Natural killer cell treated with Interleukin-12 subunit alpha and Interleukin-12 subunit beta and Interleukin-15 and Interleukin-18, amount 100 ng/mL, for 72 hours (primary cell): ENCODE results near the gene COA3. TPM values are rescaled to one million over a fixed set of nuclear protein-coding genes. Genes with fewer than 3 reads are reported as not detected.

Experiments
- ATAC-seq, 2 donors: fragments of 150-1000 bp; cut with Tn5 transposase in 1 of 2; sonication (Bioruptor Pico), chemical (Tn5 transposase) in 1 of 2; 2 replicates each; pipeline ENCODE4 v1.10.0; 2021
- DNase-seq: peaks from one replicate; pipeline ENCODE4 v3.0.0; 2022; ENCODE audit warnings: low spot score
- H3K27ac Mint-ChIP-seq, 2 donors: 1 replicate in 1 of 2; 2 replicates in 1 of 2; pipeline ENCODE4 v1.8.0; 2022; ENCODE audit warnings: mixed read lengths in 2 of 2, mild to moderate bottlenecking in 1 of 2, moderate library complexity in 1 of 2
- H3K27me3 Mint-ChIP-seq, 2 donors: 1 replicate in 1 of 2; 2 replicates in 1 of 2; pipeline ENCODE4 v1.8.0; 2022; ENCODE audit warnings: mixed read lengths in 2 of 2
- H3K36me3 Mint-ChIP-seq: one replicate; pipeline ENCODE4 v1.8.0; 2022; ENCODE audit warnings: mixed read lengths
- H3K4me1 Mint-ChIP-seq, 2 donors: 1 replicate in 1 of 2; 2 replicates in 1 of 2; pipeline ENCODE4 v1.8.0; 2022; ENCODE audit warnings: low read depth in 2 of 2, mixed read lengths in 2 of 2, mild to moderate bottlenecking in 1 of 2
- H3K4me3 Mint-ChIP-seq: one replicate; pipeline ENCODE4 v1.8.0; 2022; ENCODE audit warnings: mixed read lengths
- H3K9me3 Mint-ChIP-seq: 2 replicates; pipeline ENCODE4 v1.8.0; 2022; ENCODE audit warnings: mixed read lengths
- total RNA-seq, 2 donors: library from RNA; stranded (reverse); gene quantifications; one replicate each; pipeline ENCODE4 v1.2.3, GENCODE V29; 2022

COA3 gene, protein sequence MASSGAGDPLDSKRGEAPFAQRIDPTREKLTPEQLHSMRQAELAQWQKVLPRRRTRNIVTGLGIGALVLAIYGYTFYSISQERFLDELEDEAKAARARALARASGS
- 10 to 100 TPM; 41.6 to 48.0 TPM for total RNA-seq

DNA sequence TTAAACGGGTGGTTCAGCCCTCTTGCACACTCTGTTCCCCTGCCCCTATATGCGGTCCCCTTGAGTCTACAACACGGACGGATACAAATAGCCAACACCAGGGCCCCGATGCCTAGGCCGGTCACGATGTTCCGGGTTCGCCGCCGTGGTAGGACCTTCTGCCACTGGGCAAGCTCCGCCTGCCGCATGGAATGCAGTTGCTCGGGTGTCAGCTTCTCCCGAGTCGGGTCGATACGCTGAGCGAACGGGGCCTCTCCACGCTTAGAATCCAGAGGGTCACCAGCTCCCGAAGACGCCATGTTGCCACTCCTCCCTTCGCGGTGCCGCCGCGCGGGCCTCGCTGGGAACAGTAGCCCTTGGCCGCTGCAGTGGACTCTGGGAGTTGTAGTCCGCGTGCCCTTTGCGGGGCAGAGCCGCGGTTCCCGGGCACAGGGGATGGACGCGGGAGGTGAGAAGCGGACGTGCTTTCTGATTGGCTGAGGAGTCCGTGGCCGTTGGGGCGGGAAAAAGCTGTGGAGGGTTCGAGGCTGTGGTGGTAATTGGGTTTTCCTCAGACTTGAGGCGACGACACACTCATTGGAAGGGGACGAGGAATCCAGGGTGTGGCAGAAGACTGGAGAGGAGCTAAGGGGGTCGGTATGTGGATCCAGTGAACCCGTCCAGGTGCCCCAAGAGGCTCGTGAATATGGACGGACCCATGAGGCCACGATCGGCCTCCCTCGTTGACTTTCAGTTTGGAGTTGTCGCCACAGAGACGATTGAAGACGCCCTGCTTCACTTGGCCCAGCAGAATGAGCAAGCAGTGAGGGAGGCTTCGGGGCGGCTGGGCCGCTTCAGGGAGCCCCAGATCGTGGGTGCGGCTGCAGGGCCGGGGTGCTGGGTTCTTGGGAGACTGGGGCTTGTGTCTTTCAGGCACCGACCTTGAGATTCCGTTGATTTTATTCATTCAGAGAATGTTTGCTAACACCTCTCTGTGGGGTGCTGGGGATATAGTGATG is at the start of gene COA3, which contains the start of gene CNTD1:
Gene COA3 (minus strand): TSS at position 322 of the 998 bp plus-strand sequence. CDS start 23 bp downstream, at position 299.
Gene CNTD1 (plus strand): TSS at position 479 of the 998 bp plus-strand sequence. CDS start 207 bp downstream, at position 686.
- peak; percentile 98 to 99 for ATAC-seq

DNA sequence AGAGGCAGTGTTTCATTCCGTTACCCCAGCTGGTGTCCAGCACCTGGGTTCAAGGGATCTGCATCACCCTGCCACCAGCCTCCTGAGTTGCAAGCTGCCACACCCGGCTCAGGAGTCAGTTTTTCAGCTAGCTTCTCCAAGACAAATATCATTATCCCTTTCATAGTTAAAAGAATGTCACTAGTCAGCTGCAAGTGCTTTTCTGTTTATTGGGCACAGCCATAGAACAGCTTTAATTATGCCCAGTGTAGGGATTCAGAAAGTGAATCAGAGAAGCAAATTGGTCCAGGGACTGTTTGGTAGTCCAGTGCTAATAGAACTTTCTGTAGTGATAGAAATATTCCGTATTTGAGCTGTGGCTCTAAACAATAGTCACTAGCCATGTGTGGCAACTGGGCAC is 49.6 kb upstream of the COA3 start:
- Mint-ChIP-seq H3K9me3 (no peaks in the 10 kb centered on the region), H3K36me3 (peaks cover 3% of the 10 kb centered on the region), H3K27me3 (peaks cover 0 to 4% of the 10 kb centered on the region in 2 donors), H3K4me1 (peaks cover 14 to 24% of the 10 kb centered on the region in 2 donors), H3K27ac (no peak overlapping the region), H3K4me3 (no peak overlapping the region)
- ATAC-seq (no peak), DNase-seq (no peak)

More for the DNA sequence above, at the start of gene COA3, which contains the start of gene CNTD1:
- Mint-ChIP-seq H3K27me3 (peaks cover 0 to 2% of the 10 kb centered on the region in 2 donors), H3K27ac (peak within 1 kb of the TSS; percentile 71 to 95), H3K4me3 (peak within 1 kb of the TSS; percentile 97), H3K9me3 (no peaks in the 10 kb centered on the region), H3K36me3 (no peaks in the 10 kb centered on the region), H3K4me1 (peaks cover 12 to 20% of the 10 kb centered on the region in 2 donors)
- DNase-seq = peak; percentile 83

DNA sequence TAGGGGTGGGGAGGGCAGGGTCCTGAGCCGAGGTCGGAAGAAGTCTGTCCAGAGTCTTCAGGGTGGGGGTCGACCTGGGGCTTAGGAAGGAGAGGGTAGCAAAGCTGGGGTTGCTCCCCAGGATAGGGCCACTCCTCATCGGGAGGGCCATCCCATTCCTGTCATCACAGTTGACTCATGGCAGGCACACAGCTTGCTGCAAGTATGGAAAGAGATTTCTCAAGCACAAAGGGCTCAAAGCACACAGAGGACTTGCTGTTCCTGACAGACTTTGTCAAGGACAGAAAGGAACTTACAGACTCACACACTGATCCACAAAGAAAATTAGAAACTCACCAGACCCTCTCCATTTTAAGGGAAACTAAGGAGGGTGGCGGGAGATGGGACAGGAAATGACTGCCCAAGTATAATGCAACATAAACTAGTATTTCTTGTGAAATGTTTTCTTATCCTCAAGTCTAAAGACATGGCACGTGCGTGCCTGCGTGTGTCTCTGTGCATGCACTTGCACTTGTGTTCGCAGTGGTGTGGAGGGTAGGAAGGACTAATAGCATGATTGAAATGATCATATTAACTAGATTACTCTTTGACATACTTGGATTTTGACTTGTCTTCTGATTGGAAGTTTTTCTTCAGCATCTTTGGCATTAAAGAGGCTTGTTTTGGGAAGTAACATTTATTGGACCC is 48.2 kb upstream of the COA3 start:
- H3K27ac Mint-ChIP-seq = peak overlapping the region; percentile 64 to 82
- no peaks in the 10 kb centered on the region for H3K9me3 Mint-ChIP-seq
- H3K27me3 Mint-ChIP-seq = peaks cover 0 to 4% of the 10 kb centered on the region in 2 donors
- peaks cover 19 to 24% of the 10 kb centered on the region in 2 donors for H3K4me1 Mint-ChIP-seq
- H3K36me3 Mint-ChIP-seq = peaks cover 16% of the 10 kb centered on the region
- DNase-seq (no peak), ATAC-seq (no peak)
- no peak overlapping the region for H3K4me3 Mint-ChIP-seq

DNA sequence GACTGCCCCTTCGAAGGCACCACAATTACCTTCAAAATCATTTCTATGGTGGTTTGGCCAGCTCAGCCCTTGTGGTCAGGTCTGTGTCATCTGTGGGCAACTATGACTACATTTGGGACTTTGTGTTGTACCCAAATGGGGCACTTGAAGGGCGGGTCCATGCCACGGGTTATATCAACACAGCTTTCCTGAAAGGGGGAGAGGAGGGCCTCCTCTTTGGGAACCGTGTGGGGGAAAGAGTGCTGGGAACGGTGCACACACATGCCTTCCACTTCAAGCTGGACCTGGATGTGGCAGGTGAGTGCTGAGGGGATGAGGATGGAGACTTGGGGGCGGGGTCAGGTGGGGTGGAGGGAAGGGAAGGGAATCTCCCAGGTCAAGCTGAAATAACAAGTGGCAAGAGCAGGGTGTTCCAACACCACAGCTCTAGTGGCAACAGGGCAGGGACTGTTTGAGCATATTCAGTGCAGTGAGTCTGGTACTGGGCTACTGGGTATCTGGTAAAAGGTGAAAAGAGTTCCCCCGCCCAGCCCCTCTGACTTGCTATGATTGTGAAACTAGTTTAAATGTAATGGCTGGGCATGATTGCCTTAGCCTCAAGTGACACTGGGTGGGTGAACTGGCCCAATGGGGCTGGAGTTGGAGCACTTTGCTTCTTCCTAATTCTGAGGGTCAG is 47.6 kb upstream of the COA3 start:
- DNase-seq = peak; percentile 79
- peaks cover 17% of the 10 kb centered on the region for H3K36me3 Mint-ChIP-seq
- peaks cover 19 to 24% of the 10 kb centered on the region in 2 donors for H3K4me1 Mint-ChIP-seq
- peak overlapping the region; percentile 51 for H3K4me3 Mint-ChIP-seq
- no peaks in the 10 kb centered on the region for H3K9me3 Mint-ChIP-seq
- peak overlapping the region; percentile 64 to 82 for H3K27ac Mint-ChIP-seq
- peak; percentile 85 to 93 for ATAC-seq
- peaks cover 0 to 4% of the 10 kb centered on the region in 2 donors for H3K27me3 Mint-ChIP-seq

DNA sequence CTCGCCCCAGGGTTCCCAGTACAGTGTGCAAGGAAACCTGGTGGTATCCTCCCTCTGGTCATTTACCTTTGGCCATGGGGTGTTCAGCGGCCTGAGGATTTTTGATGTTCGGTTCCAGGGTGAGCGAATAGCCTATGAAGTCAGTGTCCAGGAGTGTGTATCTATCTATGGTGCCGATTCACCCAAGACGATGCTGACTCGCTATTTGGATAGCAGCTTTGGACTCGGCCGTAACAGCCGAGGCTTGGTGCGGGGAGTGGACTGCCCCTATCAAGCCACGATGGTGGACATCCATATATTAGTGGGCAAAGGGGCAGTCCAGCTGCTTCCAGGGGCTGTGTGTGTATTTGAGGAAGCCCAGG is 47.0 kb upstream of the COA3 start:
- Mint-ChIP-seq H3K4me1 (peaks cover 19 to 24% of the 10 kb centered on the region in 2 donors), H3K27ac (peak overlapping the region; percentile 64 to 82)
- no peak for ATAC-seq

DNA sequence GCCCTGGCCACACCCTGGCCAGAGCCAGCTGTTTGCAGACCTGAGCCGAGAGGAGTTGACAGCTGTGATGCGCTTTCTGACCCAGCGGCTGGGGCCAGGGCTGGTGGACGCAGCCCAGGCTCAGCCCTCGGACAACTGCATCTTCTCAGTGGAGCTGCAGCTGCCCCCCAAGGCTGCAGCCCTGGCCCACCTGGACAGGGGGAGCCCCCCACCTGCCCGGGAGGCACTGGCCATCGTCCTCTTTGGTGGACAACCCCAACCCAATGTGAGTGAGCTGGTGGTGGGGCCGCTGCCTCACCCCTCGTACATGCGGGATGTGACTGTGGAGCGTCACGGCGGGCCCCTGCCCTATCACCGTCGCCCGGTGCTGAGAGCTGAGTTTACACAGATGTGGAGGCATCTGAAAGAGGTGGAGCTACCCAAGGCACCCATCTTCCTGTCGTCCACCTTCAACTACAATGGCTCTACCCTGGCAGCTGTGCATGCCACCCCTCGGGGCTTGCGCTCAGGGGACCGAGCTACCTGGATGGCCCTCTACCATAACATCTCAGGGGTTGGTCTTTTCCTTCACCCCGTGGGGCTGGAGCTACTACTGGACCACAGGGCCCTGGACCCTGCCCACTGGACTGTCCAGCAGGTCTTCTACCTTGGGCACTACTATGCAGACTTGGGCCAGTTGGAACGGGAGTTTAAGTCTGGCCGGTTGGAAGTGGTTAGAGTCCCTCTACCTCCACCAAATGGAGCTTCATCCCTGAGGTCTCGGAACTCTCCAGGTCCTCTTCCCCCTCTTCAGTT is 46.5 kb upstream of the COA3 start:
- Mint-ChIP-seq H3K9me3 (no peaks in the 10 kb centered on the region), H3K27me3 (no peaks in the 10 kb centered on the region), H3K4me1 (peaks cover 19 to 24% of the 10 kb centered on the region in 2 donors), H3K27ac (peak overlapping the region in 1 of 2 donors; percentile 82), H3K36me3 (peaks cover 17% of the 10 kb centered on the region), H3K4me3 (no peak overlapping the region)
- no peak for DNase-seq
- no peak for ATAC-seq

More for the DNA sequence above, 47.0 kb upstream of the COA3 start:
- no peak for DNase-seq
- H3K27me3 Mint-ChIP-seq = peaks cover 0 to 4% of the 10 kb centered on the region in 2 donors
- no peaks in the 10 kb centered on the region for H3K9me3 Mint-ChIP-seq
- no peak overlapping the region for H3K4me3 Mint-ChIP-seq
- peaks cover 17% of the 10 kb centered on the region for H3K36me3 Mint-ChIP-seq

DNA sequence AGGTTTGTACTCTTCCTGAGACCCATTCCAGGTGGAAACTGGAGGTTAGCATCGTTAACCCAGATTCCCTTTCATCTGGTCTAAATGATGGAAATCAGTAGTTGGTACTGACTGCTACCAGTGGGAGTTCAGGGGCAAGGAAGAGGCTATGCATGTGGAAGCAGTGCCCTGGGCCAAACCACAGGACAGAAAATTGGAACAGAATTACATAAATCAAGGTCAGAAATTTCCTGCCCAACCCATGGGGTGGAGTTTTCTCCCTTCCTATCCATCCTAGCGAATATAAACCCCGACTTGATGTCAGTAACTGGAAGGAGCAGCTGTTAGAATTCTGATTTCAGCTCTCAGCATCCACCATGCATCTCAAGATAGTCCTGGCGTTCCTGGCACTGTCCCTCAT is 45.8 kb upstream of the COA3 start, which contains the start of gene AOC2:
Gene AOC2 (plus strand): TSS at position 310 of the 400 bp plus-strand sequence. CDS start 47 bp downstream, at position 357.
- H3K9me3 Mint-ChIP-seq = no peaks in the 10 kb centered on the region
- H3K4me3 Mint-ChIP-seq = no peak within 1 kb of the TSS
- peaks cover 20% of the 10 kb centered on the region for H3K36me3 Mint-ChIP-seq

DNA sequence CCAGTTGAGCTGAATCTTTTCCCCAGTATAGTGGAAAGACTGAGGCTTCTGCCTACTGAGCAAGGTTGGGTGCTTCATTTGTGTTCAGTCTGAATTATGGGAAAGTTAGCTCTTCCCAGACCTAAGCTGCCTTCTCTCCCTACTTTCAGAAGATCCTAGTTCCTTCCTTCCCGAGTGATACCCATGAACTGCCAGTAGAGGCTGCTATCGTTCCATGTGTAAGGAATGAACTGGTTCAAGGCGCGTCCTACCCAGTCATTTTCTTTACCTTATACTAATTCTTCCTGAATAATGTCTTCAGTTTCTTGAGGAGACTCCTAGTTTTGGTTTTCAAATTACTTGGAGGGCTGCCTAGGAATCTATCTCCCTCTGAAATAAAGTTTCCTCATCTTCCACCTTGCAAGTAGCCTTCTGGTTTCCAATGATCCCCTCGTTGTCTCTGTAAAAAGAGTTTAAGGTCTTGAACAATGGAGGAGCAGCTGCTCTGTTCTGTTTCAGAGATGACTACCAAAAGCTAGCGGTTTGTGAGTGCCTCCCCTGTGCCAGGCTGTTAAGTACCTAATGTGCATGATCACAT is 44.9 kb upstream of the COA3 start:
- H3K9me3 Mint-ChIP-seq = no peaks in the 10 kb centered on the region
- DNase-seq (no peak), ATAC-seq (no peak)
- H3K36me3 Mint-ChIP-seq = peaks cover 27% of the 10 kb centered on the region
- no peak overlapping the region for H3K4me3 Mint-ChIP-seq
- peaks cover 19 to 24% of the 10 kb centered on the region in 2 donors for H3K4me1 Mint-ChIP-seq
- H3K27me3 Mint-ChIP-seq = no peaks in the 10 kb centered on the region
- H3K27ac Mint-ChIP-seq = no peak overlapping the region

More for the DNA sequence above, 45.8 kb upstream of the COA3 start, which contains the start of gene AOC2:
- Mint-ChIP-seq H3K4me1 (peaks cover 19 to 24% of the 10 kb centered on the region in 2 donors), H3K27ac (peak within 1 kb of the TSS in 1 of 2 donors; percentile 82), H3K27me3 (no peaks in the 10 kb centered on the region)
- DNase-seq (no peak), ATAC-seq (no peak)

DNA sequence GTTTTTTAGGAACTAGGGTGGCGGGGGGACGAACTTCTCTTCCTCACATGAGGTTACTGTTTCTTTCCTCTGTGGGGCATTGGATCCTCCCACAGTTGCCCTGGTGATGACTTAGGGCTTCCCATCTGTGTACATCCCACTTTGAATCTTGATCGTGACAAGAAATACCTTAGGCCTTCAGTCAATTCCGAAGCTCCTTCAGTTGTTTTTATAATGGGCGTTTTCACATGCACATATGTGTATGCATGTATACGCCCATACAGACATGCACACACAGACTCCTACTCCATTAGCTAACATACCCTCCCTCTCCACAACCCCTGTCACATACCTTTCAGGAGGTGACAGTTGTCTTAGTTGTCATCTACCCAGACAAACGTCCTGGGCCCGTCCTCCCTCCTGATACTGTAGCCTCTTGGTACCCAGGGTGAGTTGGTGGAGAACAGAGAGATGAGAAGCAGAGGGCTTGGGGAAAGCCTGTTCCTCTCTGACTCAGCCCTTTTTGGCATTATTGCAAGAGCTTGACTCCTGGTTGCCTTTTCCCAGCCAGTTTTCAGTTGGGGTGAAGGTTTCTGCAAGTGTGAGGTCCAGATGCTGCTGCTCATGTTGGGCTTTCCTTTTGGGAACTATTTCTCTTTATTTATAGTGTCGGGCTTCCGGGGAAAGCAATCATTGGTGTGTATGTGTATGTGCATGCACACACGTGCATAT is 43.6 kb upstream of the COA3 start:
- Mint-ChIP-seq H3K36me3 (peaks cover 32% of the 10 kb centered on the region), H3K27me3 (no peaks in the 10 kb centered on the region), H3K9me3 (no peaks in the 10 kb centered on the region), H3K27ac (no peak overlapping the region), H3K4me3 (no peak overlapping the region), H3K4me1 (peaks cover 19 to 26% of the 10 kb centered on the region in 2 donors)
- ATAC-seq (no peak), DNase-seq (no peak)

DNA sequence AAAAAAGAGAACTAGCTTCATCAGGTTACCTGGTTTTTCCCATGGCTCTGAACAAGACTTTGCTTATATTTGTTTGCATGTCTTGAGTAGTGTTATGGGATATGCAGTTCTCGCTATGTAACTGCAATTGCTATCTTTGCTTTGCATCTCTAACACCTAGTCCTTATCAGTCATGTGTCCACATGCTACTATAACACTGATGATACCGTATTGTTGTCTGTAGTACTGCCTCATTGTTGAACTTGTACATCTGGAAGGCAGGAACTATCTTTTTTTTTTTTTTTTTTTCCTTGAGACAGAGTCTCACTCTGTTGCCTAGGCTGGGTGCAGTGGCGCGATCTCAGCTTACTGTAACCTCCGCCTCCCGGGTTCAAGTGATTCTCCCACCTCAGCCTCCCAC is 37.2 kb upstream of the COA3 start:
- Mint-ChIP-seq H3K36me3 (peaks cover 14% of the 10 kb centered on the region), H3K4me1 (peaks cover 20 to 22% of the 10 kb centered on the region in 2 donors), H3K27ac (no peak overlapping the region), H3K4me3 (no peak overlapping the region), H3K27me3 (no peaks in the 10 kb centered on the region), H3K9me3 (no peaks in the 10 kb centered on the region)
- ATAC-seq (no peak), DNase-seq (no peak)

DNA sequence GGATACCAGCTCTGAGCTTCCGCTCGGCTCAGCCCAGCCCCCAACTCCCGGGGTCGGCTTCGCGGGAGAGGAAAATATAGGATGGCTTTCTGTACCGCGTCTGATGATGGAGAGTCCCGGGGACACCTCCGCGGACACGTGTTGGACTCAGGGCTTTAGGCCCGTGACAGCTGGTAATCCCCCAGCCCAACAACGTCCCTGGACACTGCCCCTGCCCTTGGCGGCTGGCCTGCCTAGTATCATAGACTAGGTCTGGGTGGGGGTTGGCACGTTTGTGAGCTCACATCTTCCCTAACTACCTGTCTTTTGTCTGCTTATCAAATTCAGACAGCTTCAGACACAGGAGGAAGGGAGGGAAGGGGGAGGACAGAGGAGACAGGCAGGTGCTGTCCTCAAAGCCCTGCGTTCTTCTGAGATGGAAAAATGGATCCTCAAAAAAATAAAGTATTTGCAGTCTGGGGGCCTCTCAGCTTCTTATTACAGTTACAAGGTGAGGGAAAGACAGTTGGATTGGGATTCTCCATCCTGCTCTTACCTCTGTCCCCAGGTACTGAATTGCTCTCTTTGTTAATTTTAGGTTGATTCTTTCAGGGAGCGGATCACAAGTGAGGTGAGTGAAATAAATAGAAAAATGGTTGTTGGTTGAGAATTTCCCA is 35.4 kb upstream of the COA3 start:
- Mint-ChIP-seq H3K9me3 (no peaks in the 10 kb centered on the region), H3K27me3 (peaks cover 0 to 5% of the 10 kb centered on the region in 2 donors), H3K27ac (peak overlapping the region; percentile 96 to 97), H3K4me1 (peaks cover 20 to 22% of the 10 kb centered on the region in 2 donors), H3K4me3 (peak overlapping the region; percentile 92), H3K36me3 (peaks cover 8% of the 10 kb centered on the region)
- DNase-seq = no peak
- no peak for ATAC-seq
